Activated B cell treated with CpG ODN at 0.5 μM for 24 hours (primary cell): ENCODE results near the gene ODAD2. TPM values are rescaled to one million over a fixed set of nuclear protein-coding genes. Genes with fewer than 3 reads are reported as not detected.
"Not testable (repeated sequence)": the region's sequence is repeated elsewhere in the genome, so short reads cannot be mapped to it uniquely, and the experiment has no call there.

Source experiments
- ATAC-seq: fragments of 200-7000 bp; cut with Tn5 transposase; one replicate; pipeline ENCODE4 v1.10.0; 2021; ENCODE audit warnings: low read depth, mild to moderate bottlenecking, moderate library complexity
- CTCF ChIA-PET: fragments of 350-600 bp; sonication (Branson Sonifier 250); formaldehyde crosslinking; loops from one replicate; lab custom pipeline; 2021; ENCODE audit warnings: antibody characterized with exemption; lab: Charles Lee
- POLR2A ChIA-PET: fragments of 350-600 bp; sonication (Branson Sonifier 250); formaldehyde crosslinking; loops from one replicate; lab custom pipeline; 2021; ENCODE audit warnings: antibody characterized with exemption; lab: Charles Lee
- DNase-seq: peaks from one replicate; pipeline ENCODE4 v3.0.0; 2022
- H3K27ac Mint-ChIP-seq: one replicate; pipeline ENCODE4 v1.8.0; 2020; ENCODE audit warnings: mixed read lengths
- H3K27me3 Mint-ChIP-seq: one replicate; pipeline ENCODE4 v1.8.0; 2021; ENCODE audit warnings: mixed read lengths
- H3K36me3 Mint-ChIP-seq: one replicate; pipeline ENCODE4 v1.8.0; 2021; ENCODE audit warnings: low read depth, mixed read lengths
- H3K4me1 Mint-ChIP-seq: one replicate; pipeline ENCODE4 v1.8.0; 2021; ENCODE audit warnings: mixed read lengths
- H3K4me3 Mint-ChIP-seq: one replicate; pipeline ENCODE4 v1.8.0; 2020; ENCODE audit warnings: mild to moderate bottlenecking, mixed read lengths
- H3K9me3 Mint-ChIP-seq: one replicate; pipeline ENCODE4 v1.8.0; 2020; ENCODE audit warnings: mixed read lengths
- intact Hi-C: fragments of 100-400 bp; cut with micrococcal nuclease; formaldehyde crosslinking; loops from one replicate; pipeline ENCODE4 v1.15.1; 2024
- total RNA-seq: library from RNA; stranded (reverse); gene quantifications from 2 replicates; pipeline ENCODE4 v1.2.3, GENCODE V29; 2022
- TF ChIP-seq, protein P1 (sequence below): fragments of 200-600 bp; IDR thresholded peaks from one replicate; pipeline ENCODE4 v1.8.0; 2022; ENCODE audit warnings: antibody characterized with exemption, mild to moderate bottlenecking

ODAD2 gene
- total RNA-seq, 1 donor from 2014 or later: not detected

- CTCF ChIA-PET: no interaction called here
- Mint-ChIP-seq H3K36me3 (no peaks in the 10 kb centered on the region), H3K4me1 (no peaks in the 10 kb centered on the region), H3K4me3 (no peak overlapping the region), H3K27me3 (no peaks in the 10 kb centered on the region), H3K9me3 (no peaks in the 10 kb centered on the region), H3K27ac (no peak overlapping the region)
- TF ChIP-seq, protein P1, sequence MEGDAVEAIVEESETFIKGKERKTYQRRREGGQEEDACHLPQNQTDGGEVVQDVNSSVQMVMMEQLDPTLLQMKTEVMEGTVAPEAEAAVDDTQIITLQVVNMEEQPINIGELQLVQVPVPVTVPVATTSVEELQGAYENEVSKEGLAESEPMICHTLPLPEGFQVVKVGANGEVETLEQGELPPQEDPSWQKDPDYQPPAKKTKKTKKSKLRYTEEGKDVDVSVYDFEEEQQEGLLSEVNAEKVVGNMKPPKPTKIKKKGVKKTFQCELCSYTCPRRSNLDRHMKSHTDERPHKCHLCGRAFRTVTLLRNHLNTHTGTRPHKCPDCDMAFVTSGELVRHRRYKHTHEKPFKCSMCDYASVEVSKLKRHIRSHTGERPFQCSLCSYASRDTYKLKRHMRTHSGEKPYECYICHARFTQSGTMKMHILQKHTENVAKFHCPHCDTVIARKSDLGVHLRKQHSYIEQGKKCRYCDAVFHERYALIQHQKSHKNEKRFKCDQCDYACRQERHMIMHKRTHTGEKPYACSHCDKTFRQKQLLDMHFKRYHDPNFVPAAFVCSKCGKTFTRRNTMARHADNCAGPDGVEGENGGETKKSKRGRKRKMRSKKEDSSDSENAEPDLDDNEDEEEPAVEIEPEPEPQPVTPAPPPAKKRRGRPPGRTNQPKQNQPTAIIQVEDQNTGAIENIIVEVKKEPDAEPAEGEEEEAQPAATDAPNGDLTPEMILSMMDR: no peak
- POLR2A ChIA-PET: no interaction called here
- ATAC-seq (no peak), DNase-seq (no peak)
- intact Hi-C loops: no loop called here
These were observed 12.1 kb downstream of the ODAD2 start for GRCh38 chr10:27986821-27987220.

DNA sequence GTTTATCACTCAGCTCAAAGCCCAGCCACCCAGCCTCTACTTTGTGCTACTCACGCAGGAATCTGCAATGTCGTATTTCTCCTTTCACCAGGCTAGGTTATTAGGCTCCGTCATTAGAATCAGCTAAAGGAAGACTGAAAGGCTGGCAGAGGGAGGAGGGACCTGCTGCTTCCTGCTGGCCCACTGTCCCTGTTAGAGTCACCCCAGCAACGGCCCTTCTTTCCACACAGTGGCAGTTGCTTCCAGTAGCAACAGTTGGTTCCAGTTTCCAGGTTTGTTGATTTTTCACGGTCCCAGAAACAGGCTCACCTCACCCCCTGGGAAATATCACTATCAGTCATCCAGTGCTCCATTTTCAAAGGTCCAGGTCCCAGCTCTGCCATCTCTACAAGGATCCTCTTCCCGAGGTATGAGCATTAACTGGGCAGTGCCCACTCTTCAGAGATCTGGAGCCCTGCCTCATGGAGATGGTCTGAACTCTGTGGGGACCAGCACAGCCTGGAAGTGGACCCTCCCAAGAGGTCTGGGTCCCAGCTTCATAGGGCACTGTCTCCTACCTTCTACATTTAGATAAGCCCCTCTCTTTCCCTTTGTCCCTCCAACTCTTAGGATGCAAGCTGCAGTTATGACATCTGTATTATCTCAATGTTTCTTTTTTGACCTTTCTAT, 15.9 kb downstream of the ODAD2 start:
- DNase-seq (no peak), ATAC-seq (no peak)
- no peak overlapping the region for H3K4me3 Mint-ChIP-seq
- H3K27ac Mint-ChIP-seq: no peak overlapping the region
- ChIA-PET CTCF (no interaction called here), POLR2A (no interaction called here)
- no peaks in the 10 kb centered on the region for H3K4me1 Mint-ChIP-seq
- TF ChIP-seq, protein P1: no peak
- H3K9me3 Mint-ChIP-seq: no peaks in the 10 kb centered on the region
- H3K27me3 Mint-ChIP-seq: peaks cover under 1% of the 10 kb centered on the region
- intact Hi-C loops: no loop called here
- H3K36me3 Mint-ChIP-seq: no peaks in the 10 kb centered on the region

- Mint-ChIP-seq H3K27me3 (peaks cover 4% of the 10 kb centered on the region), H3K36me3 (no peaks in the 10 kb centered on the region), H3K27ac (no peak overlapping the region), H3K9me3 (no peaks in the 10 kb centered on the region), H3K4me1 (no peaks in the 10 kb centered on the region), H3K4me3 (no peak overlapping the region)
- intact Hi-C loops: no loop called here
- DNase-seq (no peak), ATAC-seq (no peak)
- TF ChIP-seq, protein P1: no peak
- POLR2A ChIA-PET: no interaction called here
- CTCF ChIA-PET: no interaction called here
These were observed 17.1 kb downstream of the ODAD2 start for GRCh38 chr10:27981744-27982143.

GRCh38 chr10:27970795-27971194, 28.1 kb downstream of the ODAD2 start:
- CTCF ChIA-PET, H3K27me3 Mint-ChIP-seq: not testable (repeated sequence)

GRCh38 chr10:27969931-27970330, 28.9 kb downstream of the ODAD2 start:
- H3K4me3 Mint-ChIP-seq, H3K27me3 Mint-ChIP-seq, H3K27ac Mint-ChIP-seq, H3K36me3 Mint-ChIP-seq, POLR2A ChIA-PET, ATAC-seq, CTCF ChIA-PET, H3K4me1 Mint-ChIP-seq, DNase-seq, H3K9me3 Mint-ChIP-seq, intact Hi-C loops: not testable (repeated sequence)

More at GRCh38 chr10:27970795-27971194, 28.1 kb downstream of the ODAD2 start:
- H3K4me1 Mint-ChIP-seq, POLR2A ChIA-PET, H3K27ac Mint-ChIP-seq, DNase-seq, ATAC-seq, H3K4me3 Mint-ChIP-seq, H3K36me3 Mint-ChIP-seq, intact Hi-C loops, H3K9me3 Mint-ChIP-seq: not testable (repeated sequence)

DNA sequence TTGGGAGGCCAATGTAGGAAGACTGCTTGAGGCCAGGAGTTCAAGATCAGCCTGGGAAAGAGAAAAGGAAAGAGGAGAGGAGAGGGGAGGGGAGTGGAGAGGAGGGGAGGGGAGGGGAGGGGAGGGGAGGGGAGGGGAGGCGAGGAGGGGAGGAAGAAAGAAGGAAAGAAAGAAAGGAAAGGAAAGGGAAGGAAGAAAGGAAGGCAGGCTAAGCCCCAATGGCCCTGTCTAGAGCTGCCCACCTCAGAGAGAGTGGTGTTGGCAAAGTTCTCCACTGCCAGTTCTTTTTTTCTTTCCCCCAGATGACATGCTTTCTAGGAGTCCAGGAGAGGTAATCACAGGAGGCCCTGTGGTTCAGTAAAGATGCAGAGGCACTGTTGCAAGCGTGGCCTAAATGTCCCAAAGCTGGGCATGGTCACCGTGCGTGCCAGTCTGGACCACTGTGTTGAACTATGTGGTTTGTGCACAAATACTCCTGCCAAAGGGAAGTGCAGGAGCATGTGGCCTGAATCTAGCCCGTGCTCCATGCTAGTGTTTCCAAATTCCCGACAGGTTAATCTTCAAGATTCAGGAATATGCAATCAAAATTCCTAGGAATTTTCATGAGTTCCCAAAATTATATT, 39.7 kb downstream of the ODAD2 start:
- Mint-ChIP-seq H3K27me3 (no peaks in the 10 kb centered on the region), H3K4me3 (peak overlapping the region; percentile 24), H3K27ac (no peak overlapping the region), H3K9me3 (no peaks in the 10 kb centered on the region), H3K36me3 (no peaks in the 10 kb centered on the region), H3K4me1 (peaks cover 12% of the 10 kb centered on the region)
- no peak for DNase-seq
- intact Hi-C loops: no loop called here
- POLR2A ChIA-PET: no interaction called here
- TF ChIP-seq, protein P1: no peak
- CTCF ChIA-PET: no interaction called here
- ATAC-seq: no peak

- H3K36me3 Mint-ChIP-seq, H3K27me3 Mint-ChIP-seq, H3K9me3 Mint-ChIP-seq, POLR2A ChIA-PET, intact Hi-C loops, DNase-seq, CTCF ChIA-PET: not testable (repeated sequence)
- Mint-ChIP-seq H3K27ac (peak overlapping the region; percentile 50), H3K4me1 (peaks cover 12% of the 10 kb centered on the region), H3K4me3 (peak overlapping the region; percentile 48)
- ATAC-seq: peak; percentile 49
These were observed 40.5 kb downstream of the ODAD2 start for GRCh38 chr10:27958383-27958782.
